Measurements from ENCODE around the gene CHMP6. TPM values are rescaled to one million over a fixed set of nuclear protein-coding genes. Genes with fewer than 3 reads are reported as not detected.

The CHMP6 gene
- total and polyA plus RNA-seq, 10 donors: 23.0 to 41.1 (median 30.8) TPM

GRCh38 chr17:80950466-80951120 is 41.0 kb upstream of the CHMP6 start:
- no peak overlapping the region for H3K27ac ChIP-seq
- intact Hi-C loops (cut with DNase I; ENCODE audit: low total_unique reads): no loop called here
- H3K4me1 ChIP-seq: peaks cover 0 to 14% (median 2%) of the 10 kb centered on the region in 6 donors
- peaks cover 0 to 5% (median 0%) of the 10 kb centered on the region in 8 donors for H3K9me3 ChIP-seq
- no peaks in the 10 kb centered on the region for H3K27me3 ChIP-seq (replicated peaks in 1 of 7)
- WGBS, 5 donors: 89 to 96% (median 93%) methylated on average over 14 to 17 of the region's 17 CpGs
- no peak overlapping the region for H3K4me3 ChIP-seq
- peak; percentile 61 for DNase-seq
- TF ChIP-seq POLR2AphosphoS5 (IDR thresholded peaks at IDR 0.05) (no peak), POLR2A (IDR thresholded peaks at IDR 0.05) (no peak), CTCF (IDR thresholded peaks at IDR 0.05 in 8 of 11, conservative IDR thresholded peaks at IDR 0.05 in 3 of 11) (no peak)
- peaks cover 0 to 93% (median 42%) of the 10 kb centered on the region in 6 donors for H3K36me3 ChIP-seq

GRCh38 chr17:80951121-80952090 is 40.2 kb upstream of the CHMP6 start:
- 88 to 96% (median 94%) methylated on average over 27 to 38 of the region's 38 CpGs for WGBS, 5 donors
- no peaks in the 10 kb centered on the region for H3K27me3 ChIP-seq (replicated peaks in 1 of 7)
- intact Hi-C loops (cut with DNase I; ENCODE audit: low total_unique reads): no loop called here
- no peak for TF ChIP-seq POLR2A (IDR thresholded peaks at IDR 0.05)
- no peak for TF ChIP-seq POLR2AphosphoS5 (IDR thresholded peaks at IDR 0.05)
- H3K4me3 ChIP-seq: no peak overlapping the region
- peaks cover 0 to 2% (median 0%) of the 10 kb centered on the region in 8 donors for H3K9me3 ChIP-seq
- H3K27ac ChIP-seq: no peak overlapping the region
- DNase-seq: peak; percentile 58
- peaks cover 0 to 21% (median 6%) of the 10 kb centered on the region in 6 donors for H3K4me1 ChIP-seq
- H3K36me3 ChIP-seq: peaks cover 0 to 86% (median 34%) of the 10 kb centered on the region in 6 donors

GRCh38 chr17:80952291-80952690 is 39.4 kb upstream of the CHMP6 start:
- Histone ChIP-seq H3K27me3 (replicated peaks in 1 of 7) (no peaks in the 10 kb centered on the region), H3K4me3 (no peak overlapping the region), H3K4me1 (peaks cover 0 to 23% (median 9%) of the 10 kb centered on the region in 6 donors), H3K9me3 (no peaks in the 10 kb centered on the region), H3K36me3 (peaks cover 0 to 78% (median 25%) of the 10 kb centered on the region in 6 donors), H3K27ac (no peak overlapping the region)
- intact Hi-C loops (cut with DNase I; ENCODE audit: low total_unique reads): no loop called here
- peak; percentile 57 for DNase-seq
- no peak for TF ChIP-seq CTCF (IDR thresholded peaks at IDR 0.05 in 8 of 11, conservative IDR thresholded peaks at IDR 0.05 in 3 of 11)
- TF ChIP-seq POLR2A (IDR thresholded peaks at IDR 0.05): no peak
- no peak for TF ChIP-seq POLR2AphosphoS5 (IDR thresholded peaks at IDR 0.05)
- 89 to 98% (median 95%) methylated on average over 16 of the region's 16 CpGs for WGBS, 5 donors

- Histone ChIP-seq H3K4me1 (peaks cover 0 to 19% (median 10%) of the 10 kb centered on the region in 6 donors), H3K36me3 (peaks cover 0 to 69% (median 19%) of the 10 kb centered on the region in 6 donors), H3K27me3 (replicated peaks in 1 of 7) (no peaks in the 10 kb centered on the region), H3K4me3 (no peak overlapping the region), H3K9me3 (no peaks in the 10 kb centered on the region), H3K27ac (no peak overlapping the region)
- WGBS, 5 donors: 85 to 93% (median 86%) methylated on average over 21 to 22 of the region's 22 CpGs
- TF ChIP-seq POLR2A (IDR thresholded peaks at IDR 0.05) (no peak), POLR2AphosphoS5 (IDR thresholded peaks at IDR 0.05) (peak in 1 of 3 donors; percentile 15)
- intact Hi-C loops (cut with DNase I; ENCODE audit: low total_unique reads): no loop called here
- DNase-seq: peak; percentile 69
Observed at GRCh38 chr17:80953471-80954315, 37.9 kb upstream of the CHMP6 start.
